Osteocyte (in vitro differentiated cells): ENCODE measurements around the gene ELMOD2. TPM values are rescaled to one million over a fixed set of nuclear protein-coding genes. Genes with fewer than 3 reads are reported as not detected.
"Not testable (repeated sequence)": the region's sequence is repeated elsewhere in the genome, so short reads cannot be mapped to it uniquely, and the experiment has no call there.

Source experiments
- DNase-seq: peaks from one replicate; pipeline ENCODE4 v3.0.0; 2021; ENCODE audit warnings: mixed read lengths; ENCODE audit not compliant: unreplicated experiment; ENCODE audit errors: extremely low spot score
- H3K27ac Mint-ChIP-seq: one replicate; pipeline ENCODE4 v1.8.0; 2021; ENCODE audit warnings: mild to moderate bottlenecking, mixed read lengths; ENCODE audit not compliant: unreplicated experiment
- H3K27me3 Mint-ChIP-seq: one replicate; pipeline ENCODE4 v1.8.0; 2021; ENCODE audit warnings: mixed read lengths; ENCODE audit not compliant: unreplicated experiment
- H3K36me3 Mint-ChIP-seq: one replicate; pipeline ENCODE4 v1.8.0; 2021; ENCODE audit warnings: mixed read lengths; ENCODE audit not compliant: unreplicated experiment
- H3K4me1 Mint-ChIP-seq: one replicate; pipeline ENCODE4 v1.8.0; 2021; ENCODE audit warnings: mixed read lengths; ENCODE audit not compliant: unreplicated experiment
- H3K4me3 Mint-ChIP-seq: one replicate; pipeline ENCODE4 v1.8.0; 2021; ENCODE audit warnings: mild to moderate bottlenecking, moderate library complexity, mixed read lengths; ENCODE audit not compliant: unreplicated experiment
- H3K9me3 Mint-ChIP-seq: one replicate; pipeline ENCODE4 v1.8.0; 2021; ENCODE audit warnings: mixed read lengths; ENCODE audit not compliant: unreplicated experiment
- total RNA-seq: library from RNA; stranded (reverse); gene quantifications from 2 replicates; pipeline ENCODE4 v1.2.1, GENCODE V29; 2021
- TF ChIP-seq, protein P1 (sequence below): fragments of 200-600 bp; sonication (generic); IDR thresholded peaks from 2 replicates; pipeline ENCODE4 v1.5.0; 2021; ENCODE audit warnings: antibody characterized with exemption, mild to moderate bottlenecking, moderate library complexity

The ELMOD2 gene
- total RNA-seq, 1 donor from 2014 or later: 31.4 TPM

DNA sequence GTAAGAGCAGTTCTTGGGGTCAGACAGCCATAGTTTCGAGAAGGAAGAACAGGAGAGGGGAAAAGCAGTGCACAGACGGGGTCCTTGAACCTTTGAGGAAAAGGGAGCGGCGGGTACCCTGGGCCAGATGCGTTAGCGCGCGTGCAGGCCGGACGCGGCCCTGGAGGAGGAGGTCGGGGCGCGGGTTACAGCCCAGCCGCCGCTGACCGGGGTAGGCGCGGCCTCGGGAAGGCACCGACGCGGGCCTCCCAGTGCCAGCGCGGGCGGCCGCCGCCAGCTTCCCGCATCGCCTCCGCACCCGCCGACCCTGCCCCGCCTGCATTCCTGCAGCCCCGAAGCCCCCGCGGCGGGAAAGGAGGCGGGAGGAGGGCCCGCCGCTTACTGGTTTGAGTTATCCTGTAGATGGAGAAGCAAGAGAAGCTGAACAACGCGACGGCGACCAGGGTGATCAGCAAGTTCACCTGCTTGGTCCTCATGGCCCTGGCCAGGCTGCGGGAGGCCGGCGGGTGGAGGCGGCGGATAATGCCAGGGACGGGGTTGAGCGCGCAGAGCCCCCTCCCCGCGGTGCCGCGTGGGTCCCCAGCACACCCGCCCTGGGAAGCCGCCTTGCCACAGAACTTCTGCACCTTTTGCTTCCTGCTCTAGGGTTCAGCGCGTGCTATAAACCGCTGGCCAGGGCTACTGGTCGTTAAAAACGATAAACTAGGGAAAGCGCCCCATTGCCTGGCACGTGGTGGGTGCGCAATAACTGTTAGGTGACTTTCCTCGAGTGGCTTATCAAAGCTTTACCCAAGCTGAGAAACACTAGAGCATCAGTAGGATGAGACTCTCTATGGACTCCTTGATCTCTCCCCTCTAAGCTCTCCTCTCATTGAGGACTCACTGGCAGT is 26.0 kb upstream of the ELMOD2 start, which contains the start of gene MGAT4D:
Gene MGAT4D, minus strand, starts transcription at position 547 of the 890 bp plus-strand sequence. Its CDS starts 71 bp downstream, at position 476.
- no peaks in the 10 kb centered on the region for H3K36me3 Mint-ChIP-seq
- no peak for DNase-seq
- H3K27me3 Mint-ChIP-seq: peaks cover 68% of the 10 kb centered on the region
- no peak within 1 kb of the TSS for H3K27ac Mint-ChIP-seq
- H3K4me3 Mint-ChIP-seq: peak within 1 kb of the TSS; percentile 32
- H3K9me3 Mint-ChIP-seq: no peaks in the 10 kb centered on the region
- TF ChIP-seq, protein P1, sequence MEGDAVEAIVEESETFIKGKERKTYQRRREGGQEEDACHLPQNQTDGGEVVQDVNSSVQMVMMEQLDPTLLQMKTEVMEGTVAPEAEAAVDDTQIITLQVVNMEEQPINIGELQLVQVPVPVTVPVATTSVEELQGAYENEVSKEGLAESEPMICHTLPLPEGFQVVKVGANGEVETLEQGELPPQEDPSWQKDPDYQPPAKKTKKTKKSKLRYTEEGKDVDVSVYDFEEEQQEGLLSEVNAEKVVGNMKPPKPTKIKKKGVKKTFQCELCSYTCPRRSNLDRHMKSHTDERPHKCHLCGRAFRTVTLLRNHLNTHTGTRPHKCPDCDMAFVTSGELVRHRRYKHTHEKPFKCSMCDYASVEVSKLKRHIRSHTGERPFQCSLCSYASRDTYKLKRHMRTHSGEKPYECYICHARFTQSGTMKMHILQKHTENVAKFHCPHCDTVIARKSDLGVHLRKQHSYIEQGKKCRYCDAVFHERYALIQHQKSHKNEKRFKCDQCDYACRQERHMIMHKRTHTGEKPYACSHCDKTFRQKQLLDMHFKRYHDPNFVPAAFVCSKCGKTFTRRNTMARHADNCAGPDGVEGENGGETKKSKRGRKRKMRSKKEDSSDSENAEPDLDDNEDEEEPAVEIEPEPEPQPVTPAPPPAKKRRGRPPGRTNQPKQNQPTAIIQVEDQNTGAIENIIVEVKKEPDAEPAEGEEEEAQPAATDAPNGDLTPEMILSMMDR: no peak
- H3K4me1 Mint-ChIP-seq: peaks cover 3% of the 10 kb centered on the region

DNA sequence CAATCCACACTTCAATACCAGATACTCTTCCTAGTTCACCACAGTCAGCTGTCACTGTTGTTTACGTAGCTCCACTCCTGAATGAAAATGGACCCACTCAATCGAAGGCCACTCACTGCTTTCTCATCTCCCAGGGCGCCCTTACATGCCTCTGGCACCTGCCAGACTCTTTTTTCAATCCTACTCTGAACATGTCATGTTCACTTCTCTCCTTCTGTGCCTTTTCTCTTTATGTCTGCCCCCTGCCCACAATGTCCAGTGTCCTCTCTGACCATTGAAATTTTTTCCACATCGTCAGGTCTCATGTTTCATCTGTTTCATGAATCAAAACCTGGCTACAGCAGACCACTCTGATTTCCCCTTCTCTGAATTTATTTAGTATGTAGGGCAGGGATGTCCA is 24.6 kb upstream of the ELMOD2 start:
- Mint-ChIP-seq H3K4me3 (no peak overlapping the region), H3K27me3 (peaks cover 78% of the 10 kb centered on the region)

DNA sequence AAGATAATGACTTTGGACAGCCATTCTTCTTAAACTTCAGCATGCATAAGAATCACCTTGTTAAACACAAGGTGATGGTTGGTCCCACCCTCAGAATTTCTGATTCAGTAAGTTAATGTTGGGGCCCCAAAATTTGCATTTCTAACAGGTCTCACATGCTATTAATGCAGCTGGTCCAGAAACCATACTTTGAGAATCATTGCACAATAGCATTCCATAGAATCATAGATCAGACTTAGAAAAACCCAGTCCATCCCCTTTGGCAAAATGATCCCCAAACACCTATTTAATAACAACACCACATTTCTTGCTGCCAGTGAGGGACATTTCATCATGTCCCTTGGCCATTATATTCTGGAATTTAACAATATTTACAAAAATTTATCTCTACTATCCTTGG is 19.7 kb upstream of the ELMOD2 start:
- Mint-ChIP-seq H3K36me3 (no peaks in the 10 kb centered on the region), H3K4me1 (no peaks in the 10 kb centered on the region), H3K4me3 (no peak overlapping the region), H3K27me3 (peaks cover 69% of the 10 kb centered on the region), H3K9me3 (no peaks in the 10 kb centered on the region), H3K27ac (no peak overlapping the region)
- TF ChIP-seq, protein P1: no peak
- no peak for DNase-seq

More for the DNA sequence above, 24.6 kb upstream of the ELMOD2 start:
- DNase-seq: no peak
- no peaks in the 10 kb centered on the region for H3K36me3 Mint-ChIP-seq
- H3K9me3 Mint-ChIP-seq: no peaks in the 10 kb centered on the region
- H3K27ac Mint-ChIP-seq: no peak overlapping the region
- peaks cover 3% of the 10 kb centered on the region for H3K4me1 Mint-ChIP-seq
- TF ChIP-seq, protein P1: no peak

DNA sequence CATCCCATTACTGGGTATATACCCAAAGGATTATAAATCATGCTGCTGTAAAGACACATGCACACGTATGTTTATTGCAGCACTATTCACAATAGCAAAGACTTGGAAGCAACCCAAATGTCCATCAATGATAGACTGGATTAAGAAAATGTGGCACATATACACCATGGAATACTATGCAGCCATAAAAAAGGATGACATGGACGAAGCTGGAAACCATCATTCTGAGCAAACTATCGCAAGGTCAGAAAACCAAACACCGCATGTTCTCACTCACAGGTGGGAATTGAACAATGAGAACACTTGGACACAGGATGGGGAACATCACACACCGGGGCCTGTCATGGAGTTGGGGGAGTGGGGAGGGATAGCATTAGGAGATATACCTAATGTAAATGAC is 10.2 kb upstream of the ELMOD2 start:
- not testable (repeated sequence) for H3K27ac Mint-ChIP-seq, DNase-seq, H3K36me3 Mint-ChIP-seq, H3K4me3 Mint-ChIP-seq, H3K9me3 Mint-ChIP-seq, H3K4me1 Mint-ChIP-seq
- H3K27me3 Mint-ChIP-seq: peaks cover 66% of the 10 kb centered on the region

DNA sequence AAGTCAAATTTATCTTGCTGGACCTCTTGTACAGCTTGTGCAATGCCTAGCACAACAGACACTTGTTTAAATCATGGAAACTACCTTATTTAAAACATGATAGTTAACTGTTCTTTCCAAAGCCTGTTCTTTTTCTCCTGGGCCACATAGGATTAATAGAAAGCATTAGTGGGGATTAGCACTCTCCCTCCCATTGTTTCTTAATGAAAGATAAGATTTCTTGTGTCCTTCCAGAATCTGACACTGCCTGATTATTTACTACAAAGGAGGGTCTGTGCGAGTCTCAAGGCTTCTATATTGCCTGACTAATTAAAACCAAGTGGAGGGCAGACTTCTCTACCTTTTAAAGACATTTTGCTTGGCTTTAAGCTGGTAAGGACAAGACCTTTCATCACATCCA is 8.5 kb upstream of the ELMOD2 start:
- no peak overlapping the region for H3K4me3 Mint-ChIP-seq

More for the DNA sequence above, 8.5 kb upstream of the ELMOD2 start:
- TF ChIP-seq, protein P1: no peak
- Mint-ChIP-seq H3K4me1 (no peaks in the 10 kb centered on the region), H3K27me3 (peaks cover 52% of the 10 kb centered on the region), H3K9me3 (no peaks in the 10 kb centered on the region), H3K27ac (no peak overlapping the region), H3K36me3 (no peaks in the 10 kb centered on the region)
- DNase-seq: no peak
